HepG2 (cell line): Measurements from ENCODE around the gene RCOR1. TPM values are rescaled to one million over a fixed set of nuclear protein-coding genes. Genes with fewer than 3 reads are reported as not detected.

ENCODE experiments used
- ATAC-seq: fragments of 200-7000 bp; cut with Tn5 transposase; 3 replicates; pipeline ENCODE4 v1.9.1; 2020; ENCODE audit warnings: mild to moderate bottlenecking, moderate library complexity
- BruUV-seq: library from RNA; stranded (reverse); fragments of 400-500 nt; replicated peaks from 2 replicates; lab custom pipeline; 2021; lab: Mats Ljungman, UMichigan
- CTCF ChIA-PET: fragments of 300-600 bp; formaldehyde crosslinking; extraction: SDS; loops from one replicate; lab custom pipeline; 2021; ENCODE audit warnings: low total read pairs, inconsistent platforms, low intra/inter-chr PET ratio; lab: Yijun Ruan, JAX
- POLR2A ChIA-PET: fragments of 350-600 bp; sonication (Branson Sonifier 250); formaldehyde crosslinking; loops from one replicate; lab custom pipeline; 2020; ENCODE audit warnings: antibody characterized with exemption, inconsistent platforms; lab: Yijun Ruan, JAX
- DNase-seq: peaks from one replicate; pipeline ENCODE4 v3.0.0-alpha.2; 2015; ENCODE audit warnings: low spot score
- FAIRE-seq: peaks from 3 replicates; lab custom pipeline; 2011; peaks lifted over from hg19 to GRCh38; lab: Jason Lieb, UNC
- H2AFZ ChIP-seq: one replicate; pipeline ENCODE4 v1.6.1; 2011; ENCODE audit warnings: low read length, inconsistent platforms
- H3K27ac ChIP-seq: fragments of 300-600 bp; 3 replicates; pipeline ENCODE4 v1.8.0; 2011; ENCODE audit warnings: mixed run types, mild to moderate bottlenecking, mixed read lengths, low read length, inconsistent platforms; ENCODE audit not compliant: insufficient read depth; ENCODE audit errors: extremely low read length
- H3K27me3 ChIP-seq, 2 experiments: fragments of 200-600 bp in 1 of 2; 2 replicates in 1 of 2; 3 replicates in 1 of 2; pipeline versions ENCODE4 v1.6.0 to v1.8.0; 2011; ENCODE audit warnings: low read length in 2 of 2, mild to moderate bottlenecking in 2 of 2, moderate library complexity in 2 of 2, inconsistent platforms in 1 of 2; ENCODE audit not compliant: insufficient read depth in 2 of 2, control insufficient read depth in 1 of 2
- H3K36me3 ChIP-seq, 2 experiments: fragments of 200-600 bp in 1 of 2; replicated peaks in 1 of 2; 2 replicates in 1 of 2; 3 replicates in 1 of 2; pipeline versions ENCODE4 v1.5.1 to v1.8.0; 2011; ENCODE audit warnings: low read length in 2 of 2, inconsistent platforms in 1 of 2; ENCODE audit not compliant: insufficient read depth in 2 of 2, control insufficient read depth in 1 of 2
- H3K4me1 ChIP-seq: 2 replicates; pipeline ENCODE4 v1.5.1; 2012; ENCODE audit warnings: low read length, inconsistent platforms; ENCODE audit not compliant: insufficient read depth
- H3K4me2 ChIP-seq: 2 replicates; pipeline ENCODE4 v1.6.0; 2011; ENCODE audit warnings: low read depth, low read length, inconsistent platforms
- H3K4me3 ChIP-seq, 3 experiments: fragments of 200-600 bp in 1 of 3; sonication (generic), shearing (Covaris generic) in 1 of 3; replicated peaks in 1 of 3; 2 replicates each; pipeline ENCODE4 v1.5.1; 2011 to 2016; ENCODE audit warnings: low read length in 3 of 3, inconsistent platforms in 2 of 3, low read depth in 2 of 3, mild to moderate bottlenecking in 2 of 3, control low read depth in 1 of 3, mixed read lengths in 1 of 3; ENCODE audit not compliant: insufficient read depth in 1 of 3
- H3K79me2 ChIP-seq: one replicate; pipeline ENCODE4 v1.6.1; 2011; ENCODE audit warnings: low read length, inconsistent platforms; ENCODE audit not compliant: insufficient read depth
- H3K9ac ChIP-seq: 2 replicates; pipeline ENCODE4 v1.6.0; 2011; ENCODE audit warnings: mild to moderate bottlenecking, low read depth, low read length, inconsistent platforms; ENCODE audit not compliant: insufficient read depth
- H3K9me3 ChIP-seq: 2 replicates; pipeline ENCODE4 v1.5.1; 2012; ENCODE audit warnings: mild to moderate bottlenecking, low read length
- H4K20me1 ChIP-seq: 2 replicates; pipeline ENCODE4 v1.6.0; 2011; ENCODE audit warnings: inconsistent platforms, mild to moderate bottlenecking, low read length, moderate library complexity; ENCODE audit not compliant: insufficient read depth
- DPF2 ChIP-seq: sonication (generic); formaldehyde crosslinking; IDR thresholded peaks from 2 replicates; pipeline ENCODE4 v1.4.0; 2020; ENCODE audit warnings: mild to moderate bottlenecking, low read depth, missing genetic modification reagents, borderline replicate concordance
- GATA4 ChIP-seq: sonication (generic); IDR thresholded peaks from 2 replicates; pipeline ENCODE4 v1.6.1; 2016; ENCODE audit warnings: antibody characterized with exemption, low read depth, borderline replicate concordance
- IKZF4 ChIP-seq: sonication (generic); formaldehyde crosslinking; IDR thresholded peaks from 2 replicates; pipeline ENCODE4 v1.5.1; 2020; ENCODE audit warnings: borderline replicate concordance, mild to moderate bottlenecking, low read depth, missing genetic modification reagents; ENCODE audit errors: not compliant biosample characterization
- NFRKB ChIP-seq: fragments of 450-650 bp; IDR thresholded peaks from 2 replicates; pipeline ENCODE4 v1.6.1; 2017
- PHB2 ChIP-seq: fragments of 450-650 bp; IDR thresholded peaks from 2 replicates; pipeline ENCODE4 v1.6.1; 2018; ENCODE audit not compliant: partially characterized antibody
- ZNF687 ChIP-seq: sonication (generic); formaldehyde crosslinking; IDR thresholded peaks from 2 replicates; pipeline ENCODE4 v1.5.1; 2020; ENCODE audit warnings: mild to moderate bottlenecking, missing genetic modification reagents, moderate library complexity
- WGBS: methylation state at CpG from one replicate; pipeline ENCODE4 v1.1.6; 2017; ENCODE audit warnings: low lambda C conversion rate; 5-methylcytosine and 5-hydroxymethylcytosine counted together
- in situ Hi-C: cut with HindIII; loops from 2 replicates; pipeline ENCODE4 v1.10.0; 2017; ENCODE audit warnings: low pct_unique_long_range_greater_than_20kb; ENCODE audit not compliant: extremely low pct_ligation_motif_present
- intact Hi-C: fragments of 100-400 bp; cut with micrococcal nuclease; formaldehyde crosslinking; loops from one replicate; pipeline ENCODE4 v1.10.0; 2022; ENCODE audit not compliant: unreplicated experiment
- polyA plus RNA-seq, 8 experiments: library from polyadenylated mRNA; depleted of rRNA in 3 of 8; stranded (reverse) in 7 of 8; unstranded in 1 of 8; fragments of >200 nt; fragmentation: Illumina TruSeq in 4 of 8; extraction: Trizol in 4 of 8; gene quantifications; 2 replicates each; pipeline versions ENCODE4 v1.2.1 to v1.2.3, GENCODE V29; 2011 to 2016; ENCODE audit warnings: low read depth in 4 of 8, missing spikeins in 1 of 8, mixed read lengths in 1 of 8; ENCODE audit not compliant: insufficient read depth in 1 of 8
- total RNA-seq, 5 experiments: library from RNA; depleted of rRNA; stranded (reverse); fragments of >200 nt; fragmentation: Illumina TruSeq; extraction: Trizol; gene quantifications; 2 replicates each; pipeline ENCODE4 v1.2.3, GENCODE V29; 2016; ENCODE audit warnings: low read depth in 1 of 5

RCOR1 gene
- total and polyA plus RNA-seq, 2 of the 13 experiments (the other 11 are each of a cell fraction or from before 2014, with no cell fraction given): 10.2 to 11.1 TPM

- in situ Hi-C loops (no loop called here), intact Hi-C loops (loop anchor here (5.0 to 10.0 kb wide), 3 partner anchors 43 to 104 kb away; no protein-coding TSS in a partner anchor)
- Histone ChIP-seq H3K9ac (no peak overlapping the region), H4K20me1 (no peaks in the 10 kb centered on the region), H3K4me2 (peak overlapping the region; percentile 45), H3K36me3 (no peaks in the 10 kb centered on the region), H3K4me1 (peaks cover 33% of the 10 kb centered on the region), H3K4me3 (no peak overlapping the region; a peak in 1 of 6 replicates), H3K27ac (no peak overlapping the region), H3K79me2 (no peaks in the 10 kb centered on the region), H2AFZ (no peak overlapping the region), H3K27me3 (peaks cover 2 to 33% of the 10 kb centered on the region in 2 experiments; a peak in 3 of 5 replicates), H3K9me3 (no peaks in the 10 kb centered on the region)
- ChIA-PET POLR2A (no interaction called here), CTCF (no interaction called here)
- TF ChIP-seq NFRKB: no peak
- no peak for TF ChIP-seq IKZF4
- TF ChIP-seq PHB2: no peak
- TF ChIP-seq GATA4: no peak
- TF ChIP-seq DPF2 (CRISPR knock-in tag): no peak
- TF ChIP-seq ZNF687 (CRISPR knock-in tag): peak; percentile 23; the same call in 1 of the 2 replicates
- FAIRE-seq (no peak), ATAC-seq (no peak), DNase-seq (no peak)
- 61% methylated on average over 27 of the region's 32 CpGs for WGBS
- BruUV-seq: no TSS peak
Measured at GRCh38 chr14:102770147-102771123, 178.0 kb downstream of the RCOR1 start.
